ENCODE measurements around the gene CDKAL1.
"Not testable (repeated sequence)": the region's sequence is repeated elsewhere in the genome, so short reads cannot be mapped to it uniquely, and the experiment has no call there.

CDKAL1 gene

GRCh38 chr6:20793174-20793573, 258.9 kb downstream of the CDKAL1 start:
- no peak for DNase-seq (ENCODE audit: low read depth in 2 of 2)

- no peak for DNase-seq (ENCODE audit: low read depth in 2 of 2)
These were observed 263.3 kb downstream of the CDKAL1 start for GRCh38 chr6:20797597-20797996.

GRCh38 chr6:20800229-20800628, 266.0 kb downstream of the CDKAL1 start:
- DNase-seq (ENCODE audit: low read depth in 2 of 2): no peak

GRCh38 chr6:20800653-20801052, 266.4 kb downstream of the CDKAL1 start:
- no peak for DNase-seq (ENCODE audit: low read depth in 2 of 2)

GRCh38 chr6:20801595-20801994, 267.3 kb downstream of the CDKAL1 start:
- no peak for DNase-seq (ENCODE audit: low read depth in 2 of 2)

GRCh38 chr6:20802596-20802995, 268.3 kb downstream of the CDKAL1 start:
- DNase-seq (ENCODE audit: low read depth in 2 of 2): no peak

GRCh38 chr6:20805021-20805420, 270.8 kb downstream of the CDKAL1 start:
- no peak for DNase-seq (ENCODE audit: low read depth in 2 of 2)

GRCh38 chr6:20806669-20807068, 272.4 kb downstream of the CDKAL1 start:
- DNase-seq (ENCODE audit: low read depth in 2 of 2): no peak

- DNase-seq (ENCODE audit: low read depth in 2 of 2): no peak
These were observed 274.2 kb downstream of the CDKAL1 start for GRCh38 chr6:20808439-20808838.

GRCh38 chr6:20808924-20809323, 274.7 kb downstream of the CDKAL1 start:
- DNase-seq (ENCODE audit: low read depth in 2 of 2): no peak

GRCh38 chr6:20810727-20811108, 276.5 kb downstream of the CDKAL1 start:
- no peak for DNase-seq (ENCODE audit: low read depth in 2 of 2)

GRCh38 chr6:20811109-20811761, 277.0 kb downstream of the CDKAL1 start:
- DNase-seq (ENCODE audit: low read depth in 2 of 2): no peak

- DNase-seq (ENCODE audit: low read depth in 2 of 2): no peak
These were observed 278.5 kb downstream of the CDKAL1 start for GRCh38 chr6:20812776-20813175.

GRCh38 chr6:20814494-20814893, 280.2 kb downstream of the CDKAL1 start:
- DNase-seq (ENCODE audit: low read depth in 2 of 2): no peak

GRCh38 chr6:20816126-20816525, 281.9 kb downstream of the CDKAL1 start:
- no peak for DNase-seq (ENCODE audit: low read depth in 2 of 2)

- DNase-seq (ENCODE audit: low read depth in 2 of 2): no peak
These were observed 283.6 kb downstream of the CDKAL1 start for GRCh38 chr6:20817806-20818320.

GRCh38 chr6:20819774-20820400, 285.6 kb downstream of the CDKAL1 start:
- no peak for DNase-seq (ENCODE audit: low read depth in 2 of 2)

GRCh38 chr6:20826378-20826777, 292.1 kb downstream of the CDKAL1 start:
- no peak for DNase-seq (ENCODE audit: low read depth in 2 of 2)

GRCh38 chr6:20827798-20828197, 293.5 kb downstream of the CDKAL1 start:
- no peak for DNase-seq (ENCODE audit: low read depth in 2 of 2)

- DNase-seq (ENCODE audit: low read depth in 2 of 2): no peak
These were observed 296.3 kb downstream of the CDKAL1 start for GRCh38 chr6:20830576-20830975.

GRCh38 chr6:20831251-20831650, 297.0 kb downstream of the CDKAL1 start:
- DNase-seq (ENCODE audit: low read depth in 2 of 2): not testable (repeated sequence)

GRCh38 chr6:20833881-20834515, 299.7 kb downstream of the CDKAL1 start:
- no peak for DNase-seq (ENCODE audit: low read depth in 2 of 2)

Data from stimulated activated CD8-positive, alpha-beta memory T cell treated with anti-CD3 and anti-CD28 coated beads, Interleukin-15, amount 100 ng/mL, for 48 hours (primary cell).